ENCODE results near the gene PHKA2. TPM values are rescaled to one million over a fixed set of nuclear protein-coding genes. Genes with fewer than 3 reads are reported as not detected.
"Not testable (repeated sequence)": the region's sequence is repeated elsewhere in the genome, so short reads cannot be mapped to it uniquely, and the experiment has no call there.

Gene PHKA2
- total and polyA plus RNA-seq, 2 experiments from 2014 or later, result 26.4 to 35.7 TPM

DNA sequence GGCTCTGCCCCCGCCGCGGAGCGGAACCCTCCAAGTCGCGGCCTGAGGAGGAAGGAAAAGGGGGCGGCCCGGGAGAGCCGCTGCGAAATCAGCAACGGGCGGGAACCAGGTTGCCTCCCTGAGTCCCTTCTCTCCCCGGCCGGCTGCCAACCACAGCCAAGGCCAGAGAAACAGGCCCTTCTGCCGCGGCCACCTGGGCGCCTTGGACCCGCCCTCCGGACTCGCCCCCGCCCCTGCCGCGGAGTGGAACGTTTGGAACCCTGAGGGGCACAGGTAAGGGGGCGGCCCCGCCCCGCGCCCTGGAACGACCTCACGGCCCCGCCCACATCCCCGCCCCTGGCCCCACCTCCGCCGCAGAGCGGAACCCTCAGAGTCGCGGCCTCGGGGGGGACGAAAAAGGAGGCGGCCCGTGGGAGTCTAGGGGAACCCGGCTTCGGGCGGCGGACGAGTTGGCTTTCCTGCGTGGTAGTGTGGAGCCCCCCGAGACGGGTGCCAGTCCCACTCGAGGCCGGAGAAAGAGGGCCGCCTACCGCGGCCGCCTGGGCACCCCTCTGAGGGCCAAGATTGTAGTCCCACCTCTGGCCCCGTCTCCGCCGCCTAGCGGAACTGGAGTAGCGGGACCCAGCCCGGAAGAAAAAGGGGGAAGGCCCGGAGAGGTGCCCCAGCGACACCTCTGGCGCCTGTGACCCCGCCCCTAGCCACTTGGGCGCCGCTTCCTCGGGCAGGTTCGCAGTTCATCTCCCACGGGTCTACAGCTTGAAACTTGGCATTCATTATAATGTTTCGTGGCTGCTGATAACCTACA, 669 bp upstream of the PHKA2 start:
- H3K27me3 ChIP-seq, result no peaks in the 10 kb centered on the region
- peak overlapping the region; percentile 97 for H3K27ac ChIP-seq
- peak overlapping the region; percentile 69 for H3K4me2 ChIP-seq
- no peak for TF ChIP-seq EZH2phosphoT487 (IDR thresholded peaks at IDR 0.05; ENCODE audit: low read depth, severe bottlenecking, unreplicated experiment)
- TF ChIP-seq EZH2 (IDR thresholded peaks at IDR 0.05; ENCODE audit: borderline replicate concordance), result no peak
- TF ChIP-seq, protein P1, sequence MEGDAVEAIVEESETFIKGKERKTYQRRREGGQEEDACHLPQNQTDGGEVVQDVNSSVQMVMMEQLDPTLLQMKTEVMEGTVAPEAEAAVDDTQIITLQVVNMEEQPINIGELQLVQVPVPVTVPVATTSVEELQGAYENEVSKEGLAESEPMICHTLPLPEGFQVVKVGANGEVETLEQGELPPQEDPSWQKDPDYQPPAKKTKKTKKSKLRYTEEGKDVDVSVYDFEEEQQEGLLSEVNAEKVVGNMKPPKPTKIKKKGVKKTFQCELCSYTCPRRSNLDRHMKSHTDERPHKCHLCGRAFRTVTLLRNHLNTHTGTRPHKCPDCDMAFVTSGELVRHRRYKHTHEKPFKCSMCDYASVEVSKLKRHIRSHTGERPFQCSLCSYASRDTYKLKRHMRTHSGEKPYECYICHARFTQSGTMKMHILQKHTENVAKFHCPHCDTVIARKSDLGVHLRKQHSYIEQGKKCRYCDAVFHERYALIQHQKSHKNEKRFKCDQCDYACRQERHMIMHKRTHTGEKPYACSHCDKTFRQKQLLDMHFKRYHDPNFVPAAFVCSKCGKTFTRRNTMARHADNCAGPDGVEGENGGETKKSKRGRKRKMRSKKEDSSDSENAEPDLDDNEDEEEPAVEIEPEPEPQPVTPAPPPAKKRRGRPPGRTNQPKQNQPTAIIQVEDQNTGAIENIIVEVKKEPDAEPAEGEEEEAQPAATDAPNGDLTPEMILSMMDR (IDR thresholded peaks at IDR 0.05; ENCODE audit: poor library complexity), result peak; percentile 3
- peak; percentile 90 for DNase-seq (ENCODE audit: low spot score)
- peak overlapping the region; percentile 92 for H3K4me3 ChIP-seq
- H3K79me2 ChIP-seq, result peaks cover 20% of the 10 kb centered on the region
- 48% methylated on average over 15 of the region's 71 CpGs for WGBS (ENCODE audit: low lambda C conversion rate, missing lambda C conversion rate)
- peak overlapping the region; percentile 32 for H2AFZ ChIP-seq
- H4K20me1 ChIP-seq (ENCODE audit: insufficient read depth, poor library complexity, severe bottlenecking), result no peaks in the 10 kb centered on the region
- H3K36me3 ChIP-seq (replicated peaks; ENCODE audit: insufficient read depth, low read depth), result no peaks in the 10 kb centered on the region
- no peaks in the 10 kb centered on the region for H3K9me3 ChIP-seq (ENCODE audit: low read depth)
- H3K4me1 ChIP-seq (ENCODE audit: insufficient read depth), result no peaks in the 10 kb centered on the region
- H3K9me2 ChIP-seq (replicated peaks; ENCODE audit: insufficient read depth), result no peaks in the 10 kb centered on the region

DNA sequence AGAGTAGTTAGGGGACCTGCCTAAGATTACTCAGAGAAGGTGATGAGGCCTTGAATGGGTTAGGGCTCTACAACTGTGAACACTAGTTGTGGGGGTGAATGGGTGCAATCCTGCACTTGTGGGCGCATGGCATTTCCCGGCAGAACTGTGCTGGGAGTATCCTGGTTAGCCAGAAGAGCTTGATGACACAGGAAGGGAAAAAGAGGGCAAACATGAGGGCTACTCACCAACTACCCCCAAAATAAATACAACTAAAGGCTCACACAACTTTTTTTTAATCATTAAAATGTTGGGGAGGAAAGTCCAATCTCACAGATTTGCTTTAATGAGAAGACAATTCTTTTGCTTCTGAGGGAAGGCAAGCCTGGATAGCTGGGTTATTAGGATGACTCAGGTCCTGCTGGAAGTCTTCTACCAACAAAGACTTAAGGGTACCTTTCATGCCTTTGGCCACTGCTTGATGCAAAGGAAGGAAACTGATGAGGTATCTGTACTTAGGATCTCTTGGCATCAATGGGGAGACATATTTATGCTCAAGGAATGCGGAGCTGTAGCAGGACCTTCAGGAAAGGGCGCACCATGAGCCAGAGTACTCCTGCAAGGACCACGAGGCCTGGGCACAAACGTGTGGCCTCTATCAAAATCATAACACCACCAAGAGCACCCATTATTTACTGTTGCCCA, 2.6 kb downstream of the PHKA2 start:
- peak overlapping the region; percentile 60 for H3K27ac ChIP-seq

DNA sequence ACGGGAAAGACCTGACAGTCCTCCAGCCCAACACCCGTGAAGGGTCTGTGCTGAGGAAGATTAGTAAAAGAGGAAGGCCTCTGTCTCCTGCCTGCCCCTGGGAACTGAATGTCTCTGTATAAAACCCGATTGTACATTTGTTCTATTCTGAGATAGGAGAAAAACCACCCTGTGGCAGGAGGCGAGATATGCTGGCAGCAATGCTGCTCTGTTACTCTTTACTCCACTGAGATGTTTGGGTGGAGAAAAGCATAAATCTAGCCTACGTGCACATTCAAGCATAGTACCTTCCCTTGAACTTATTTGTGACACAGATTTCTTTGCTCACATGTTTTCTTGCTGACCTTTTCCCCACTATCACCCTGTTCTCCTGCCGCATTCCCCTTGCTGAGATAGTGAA, 3.7 kb downstream of the PHKA2 start:
- not testable (repeated sequence) for DNase-seq (ENCODE audit: low spot score); H3K27me3 ChIP-seq; H3K4me1 ChIP-seq (ENCODE audit: insufficient read depth); H3K9me3 ChIP-seq (ENCODE audit: low read depth); H3K9me2 ChIP-seq (replicated peaks; ENCODE audit: insufficient read depth); H2AFZ ChIP-seq; H3K4me3 ChIP-seq; H4K20me1 ChIP-seq (ENCODE audit: insufficient read depth, poor library complexity, severe bottlenecking); H3K36me3 ChIP-seq (replicated peaks; ENCODE audit: insufficient read depth, low read depth)
- H3K27ac ChIP-seq, result peak overlapping the region; percentile 60
- WGBS (ENCODE audit: low lambda C conversion rate, missing lambda C conversion rate), result 60% methylated on average over 6 of the region's 6 CpGs
- H3K4me2 ChIP-seq, result peak overlapping the region; percentile 69
- H3K79me2 ChIP-seq, result peaks cover 49% of the 10 kb centered on the region

More for the DNA sequence above, 2.6 kb downstream of the PHKA2 start:
- no peaks in the 10 kb centered on the region for H3K27me3 ChIP-seq
- H3K4me1 ChIP-seq (ENCODE audit: insufficient read depth), result no peaks in the 10 kb centered on the region
- 67% methylated on average over 6 of the region's 6 CpGs for WGBS (ENCODE audit: low lambda C conversion rate, missing lambda C conversion rate)
- peaks cover 48% of the 10 kb centered on the region for H3K79me2 ChIP-seq
- H3K36me3 ChIP-seq (replicated peaks; ENCODE audit: insufficient read depth, low read depth), result no peaks in the 10 kb centered on the region
- no peak overlapping the region for H2AFZ ChIP-seq
- no peak overlapping the region for H3K4me3 ChIP-seq
- H3K9me2 ChIP-seq (replicated peaks; ENCODE audit: insufficient read depth), result no peaks in the 10 kb centered on the region
- H3K4me2 ChIP-seq, result peak overlapping the region; percentile 69
- DNase-seq (ENCODE audit: low spot score), result no peak
- H3K9me3 ChIP-seq (ENCODE audit: low read depth), result no peaks in the 10 kb centered on the region
- no peak for TF ChIP-seq EZH2phosphoT487 (IDR thresholded peaks at IDR 0.05; ENCODE audit: low read depth, severe bottlenecking, unreplicated experiment)
- TF ChIP-seq EZH2 (IDR thresholded peaks at IDR 0.05; ENCODE audit: borderline replicate concordance), result no peak
- TF ChIP-seq, protein P1 (IDR thresholded peaks at IDR 0.05; ENCODE audit: poor library complexity), result no peak
- H4K20me1 ChIP-seq (ENCODE audit: insufficient read depth, poor library complexity, severe bottlenecking), result no peaks in the 10 kb centered on the region

DNA sequence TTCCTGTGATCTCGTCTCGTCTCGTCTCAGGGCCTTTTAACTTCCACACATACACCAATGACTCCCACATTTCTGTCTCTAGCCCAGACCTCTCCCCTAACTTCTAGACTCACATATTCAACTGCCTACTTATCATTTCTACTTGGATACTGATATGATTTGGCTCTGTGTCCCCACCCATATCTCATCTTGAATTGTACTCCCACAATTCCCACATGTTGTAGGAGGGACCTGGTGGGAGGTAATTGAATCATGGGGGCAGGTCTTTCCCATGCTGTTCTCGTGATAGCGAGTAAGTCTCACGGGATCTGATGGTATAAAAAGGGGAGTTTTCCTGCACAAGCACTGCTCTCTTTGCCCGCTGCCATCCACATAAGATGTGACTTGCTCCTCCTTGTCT, 8.9 kb downstream of the PHKA2 start:
- Histone ChIP-seq H2AFZ (no peak overlapping the region), H3K4me2 (no peak overlapping the region), H3K27me3 (no peaks in the 10 kb centered on the region), H4K20me1 (ENCODE audit: insufficient read depth, poor library complexity, severe bottlenecking) (no peaks in the 10 kb centered on the region), H3K4me1 (ENCODE audit: insufficient read depth) (no peaks in the 10 kb centered on the region), H3K27ac (no peak overlapping the region), H3K9me3 (ENCODE audit: low read depth) (no peaks in the 10 kb centered on the region), H3K9me2 (replicated peaks; ENCODE audit: insufficient read depth) (no peaks in the 10 kb centered on the region), H3K36me3 (replicated peaks; ENCODE audit: insufficient read depth, low read depth) (no peaks in the 10 kb centered on the region), H3K4me3 (no peak overlapping the region), H3K79me2 (peaks cover 33% of the 10 kb centered on the region)
- WGBS (ENCODE audit: low lambda C conversion rate, missing lambda C conversion rate), result 91% methylated on average over 7 of the region's 7 CpGs
- TF ChIP-seq EZH2phosphoT487 (IDR thresholded peaks at IDR 0.05; ENCODE audit: low read depth, severe bottlenecking, unreplicated experiment), result no peak
- no peak for TF ChIP-seq EZH2 (IDR thresholded peaks at IDR 0.05; ENCODE audit: borderline replicate concordance)
- TF ChIP-seq, protein P1 (IDR thresholded peaks at IDR 0.05; ENCODE audit: poor library complexity), result no peak
- no peak for DNase-seq (ENCODE audit: low spot score)
